Measurements from ENCODE around the gene ASPM. TPM values are rescaled to one million over a fixed set of nuclear protein-coding genes. Genes with fewer than 3 reads are reported as not detected.

ASPM gene
- total and polyA plus RNA-seq, 2 of the 8 experiments (the other 6 are each of a cell fraction or from before 2014, with no cell fraction given) = 5.1 to 50.3 TPM

DNA sequence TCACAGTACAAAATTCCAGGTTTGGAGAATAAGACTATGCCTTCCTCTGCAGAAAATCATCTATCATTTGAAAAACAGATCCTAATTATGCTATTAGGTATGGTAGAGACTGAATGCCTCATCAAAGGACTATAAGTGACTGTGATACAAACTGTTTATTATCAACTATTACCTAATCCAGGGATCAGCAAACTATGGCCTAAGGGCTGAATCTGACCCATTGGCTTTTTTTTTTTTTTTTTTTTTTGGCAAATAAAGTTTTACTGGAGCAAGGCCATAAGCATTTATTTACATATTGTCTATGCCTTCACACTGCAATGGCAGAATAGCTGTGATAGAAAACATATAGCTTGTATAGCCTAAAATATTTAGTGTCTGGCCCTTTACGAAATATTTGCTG lies 4.7 kb upstream of the ASPM start (continued):
- TF ChIP-seq, protein P1, sequence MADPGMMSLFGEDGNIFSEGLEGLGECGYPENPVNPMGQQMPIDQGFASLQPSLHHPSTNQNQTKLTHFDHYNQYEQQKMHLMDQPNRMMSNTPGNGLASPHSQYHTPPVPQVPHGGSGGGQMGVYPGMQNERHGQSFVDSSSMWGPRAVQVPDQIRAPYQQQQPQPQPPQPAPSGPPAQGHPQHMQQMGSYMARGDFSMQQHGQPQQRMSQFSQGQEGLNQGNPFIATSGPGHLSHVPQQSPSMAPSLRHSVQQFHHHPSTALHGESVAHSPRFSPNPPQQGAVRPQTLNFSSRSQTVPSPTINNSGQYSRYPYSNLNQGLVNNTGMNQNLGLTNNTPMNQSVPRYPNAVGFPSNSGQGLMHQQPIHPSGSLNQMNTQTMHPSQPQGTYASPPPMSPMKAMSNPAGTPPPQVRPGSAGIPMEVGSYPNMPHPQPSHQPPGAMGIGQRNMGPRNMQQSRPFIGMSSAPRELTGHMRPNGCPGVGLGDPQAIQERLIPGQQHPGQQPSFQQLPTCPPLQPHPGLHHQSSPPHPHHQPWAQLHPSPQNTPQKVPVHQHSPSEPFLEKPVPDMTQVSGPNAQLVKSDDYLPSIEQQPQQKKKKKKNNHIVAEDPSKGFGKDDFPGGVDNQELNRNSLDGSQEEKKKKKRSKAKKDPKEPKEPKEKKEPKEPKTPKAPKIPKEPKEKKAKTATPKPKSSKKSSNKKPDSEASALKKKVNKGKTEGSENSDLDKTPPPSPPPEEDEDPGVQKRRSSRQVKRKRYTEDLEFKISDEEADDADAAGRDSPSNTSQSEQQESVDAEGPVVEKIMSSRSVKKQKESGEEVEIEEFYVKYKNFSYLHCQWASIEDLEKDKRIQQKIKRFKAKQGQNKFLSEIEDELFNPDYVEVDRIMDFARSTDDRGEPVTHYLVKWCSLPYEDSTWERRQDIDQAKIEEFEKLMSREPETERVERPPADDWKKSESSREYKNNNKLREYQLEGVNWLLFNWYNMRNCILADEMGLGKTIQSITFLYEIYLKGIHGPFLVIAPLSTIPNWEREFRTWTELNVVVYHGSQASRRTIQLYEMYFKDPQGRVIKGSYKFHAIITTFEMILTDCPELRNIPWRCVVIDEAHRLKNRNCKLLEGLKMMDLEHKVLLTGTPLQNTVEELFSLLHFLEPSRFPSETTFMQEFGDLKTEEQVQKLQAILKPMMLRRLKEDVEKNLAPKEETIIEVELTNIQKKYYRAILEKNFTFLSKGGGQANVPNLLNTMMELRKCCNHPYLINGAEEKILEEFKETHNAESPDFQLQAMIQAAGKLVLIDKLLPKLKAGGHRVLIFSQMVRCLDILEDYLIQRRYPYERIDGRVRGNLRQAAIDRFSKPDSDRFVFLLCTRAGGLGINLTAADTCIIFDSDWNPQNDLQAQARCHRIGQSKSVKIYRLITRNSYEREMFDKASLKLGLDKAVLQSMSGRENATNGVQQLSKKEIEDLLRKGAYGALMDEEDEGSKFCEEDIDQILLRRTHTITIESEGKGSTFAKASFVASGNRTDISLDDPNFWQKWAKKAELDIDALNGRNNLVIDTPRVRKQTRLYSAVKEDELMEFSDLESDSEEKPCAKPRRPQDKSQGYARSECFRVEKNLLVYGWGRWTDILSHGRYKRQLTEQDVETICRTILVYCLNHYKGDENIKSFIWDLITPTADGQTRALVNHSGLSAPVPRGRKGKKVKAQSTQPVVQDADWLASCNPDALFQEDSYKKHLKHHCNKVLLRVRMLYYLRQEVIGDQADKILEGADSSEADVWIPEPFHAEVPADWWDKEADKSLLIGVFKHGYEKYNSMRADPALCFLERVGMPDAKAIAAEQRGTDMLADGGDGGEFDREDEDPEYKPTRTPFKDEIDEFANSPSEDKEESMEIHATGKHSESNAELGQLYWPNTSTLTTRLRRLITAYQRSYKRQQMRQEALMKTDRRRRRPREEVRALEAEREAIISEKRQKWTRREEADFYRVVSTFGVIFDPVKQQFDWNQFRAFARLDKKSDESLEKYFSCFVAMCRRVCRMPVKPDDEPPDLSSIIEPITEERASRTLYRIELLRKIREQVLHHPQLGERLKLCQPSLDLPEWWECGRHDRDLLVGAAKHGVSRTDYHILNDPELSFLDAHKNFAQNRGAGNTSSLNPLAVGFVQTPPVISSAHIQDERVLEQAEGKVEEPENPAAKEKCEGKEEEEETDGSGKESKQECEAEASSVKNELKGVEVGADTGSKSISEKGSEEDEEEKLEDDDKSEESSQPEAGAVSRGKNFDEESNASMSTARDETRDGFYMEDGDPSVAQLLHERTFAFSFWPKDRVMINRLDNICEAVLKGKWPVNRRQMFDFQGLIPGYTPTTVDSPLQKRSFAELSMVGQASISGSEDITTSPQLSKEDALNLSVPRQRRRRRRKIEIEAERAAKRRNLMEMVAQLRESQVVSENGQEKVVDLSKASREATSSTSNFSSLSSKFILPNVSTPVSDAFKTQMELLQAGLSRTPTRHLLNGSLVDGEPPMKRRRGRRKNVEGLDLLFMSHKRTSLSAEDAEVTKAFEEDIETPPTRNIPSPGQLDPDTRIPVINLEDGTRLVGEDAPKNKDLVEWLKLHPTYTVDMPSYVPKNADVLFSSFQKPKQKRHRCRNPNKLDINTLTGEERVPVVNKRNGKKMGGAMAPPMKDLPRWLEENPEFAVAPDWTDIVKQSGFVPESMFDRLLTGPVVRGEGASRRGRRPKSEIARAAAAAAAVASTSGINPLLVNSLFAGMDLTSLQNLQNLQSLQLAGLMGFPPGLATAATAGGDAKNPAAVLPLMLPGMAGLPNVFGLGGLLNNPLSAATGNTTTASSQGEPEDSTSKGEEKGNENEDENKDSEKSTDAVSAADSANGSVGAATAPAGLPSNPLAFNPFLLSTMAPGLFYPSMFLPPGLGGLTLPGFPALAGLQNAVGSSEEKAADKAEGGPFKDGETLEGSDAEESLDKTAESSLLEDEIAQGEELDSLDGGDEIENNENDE (IDR thresholded peaks at IDR 0.05; ENCODE audit: insufficient replicate concordance, low read length) = no peak
- TF ChIP-seq, protein P2, sequence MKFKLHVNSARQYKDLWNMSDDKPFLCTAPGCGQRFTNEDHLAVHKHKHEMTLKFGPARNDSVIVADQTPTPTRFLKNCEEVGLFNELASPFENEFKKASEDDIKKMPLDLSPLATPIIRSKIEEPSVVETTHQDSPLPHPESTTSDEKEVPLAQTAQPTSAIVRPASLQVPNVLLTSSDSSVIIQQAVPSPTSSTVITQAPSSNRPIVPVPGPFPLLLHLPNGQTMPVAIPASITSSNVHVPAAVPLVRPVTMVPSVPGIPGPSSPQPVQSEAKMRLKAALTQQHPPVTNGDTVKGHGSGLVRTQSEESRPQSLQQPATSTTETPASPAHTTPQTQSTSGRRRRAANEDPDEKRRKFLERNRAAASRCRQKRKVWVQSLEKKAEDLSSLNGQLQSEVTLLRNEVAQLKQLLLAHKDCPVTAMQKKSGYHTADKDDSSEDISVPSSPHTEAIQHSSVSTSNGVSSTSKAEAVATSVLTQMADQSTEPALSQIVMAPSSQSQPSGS (IDR thresholded peaks at IDR 0.05; ENCODE audit: low read length) = no peak
- TF ChIP-seq EGR1 (IDR thresholded peaks at IDR 0.05; ENCODE audit: borderline replicate concordance, low read depth, low read length) (no peak), GABPA (IDR thresholded peaks at IDR 0.05; ENCODE audit: borderline replicate concordance, insufficient read depth, low read length) (no peak), SP1 (IDR thresholded peaks at IDR 0.05; ENCODE audit: low read depth, low read length) (no peak), EZH2 (IDR thresholded peaks at IDR 0.05; ENCODE audit: low read depth, low read length, severe bottlenecking) (no peak)

All from H1 (cell line).